Measurements from ENCODE around the gene SHC3. TPM values are rescaled to one million over a fixed set of nuclear protein-coding genes. Genes with fewer than 3 reads are reported as not detected.

Gene SHC3
- polyA plus RNA-seq, 3 donors, result not detected

DNA sequence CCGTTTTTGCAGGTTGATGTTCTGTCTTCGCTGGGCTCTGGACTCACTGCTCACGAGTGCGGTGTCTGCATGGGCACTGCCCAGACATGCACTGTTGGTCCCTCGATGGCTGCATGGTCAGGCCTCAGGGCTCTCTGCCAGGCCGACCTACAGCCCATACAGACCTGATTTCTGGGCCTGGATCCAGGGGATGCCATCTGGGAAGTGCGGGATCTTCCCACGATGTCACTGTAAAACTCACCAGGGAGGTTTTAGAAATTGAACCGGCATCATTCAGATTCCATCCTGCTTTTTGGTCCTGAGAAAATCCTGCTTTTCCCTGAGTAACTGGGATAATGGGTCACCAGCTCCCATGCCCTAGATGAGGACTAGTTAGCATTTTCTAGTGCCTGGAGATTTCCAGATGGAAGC, 178.2 kb downstream of the SHC3 start:
- no peaks in the 10 kb centered on the region for H3K27me3 ChIP-seq (ENCODE audit: control insufficient read depth in 2 of 2, insufficient read depth in 2 of 2, low read length in 2 of 2)
- Mint-ChIP-seq H3K27ac (peak overlapping the region in 2 of 7 donors; percentile 42 to 74), H3K9me3 (no peaks in the 10 kb centered on the region), H3K27me3 (ENCODE audit: low read depth in 3 of 3) (peaks cover 0 to 5% (median 0%) of the 10 kb centered on the region in 3 donors), H3K4me3 (no peak overlapping the region), H3K36me3 (peaks cover 83 to 85% of the 10 kb centered on the region in 2 donors), H3K4me1 (peaks cover 43% of the 10 kb centered on the region)
- H3K36me3 ChIP-seq (replicated peaks in 1 of 2; ENCODE audit: control insufficient read depth in 1 of 2, insufficient read depth in 2 of 2, low read length in 2 of 2), result peaks cover 73 to 89% of the 10 kb centered on the region in 2 donors
- intact Hi-C loops (cut with micrococcal nuclease), result loop anchor here (2.0 to 10.0 kb wide), 4 partner anchors 273 to 408 kb away; no protein-coding TSS in a partner anchor
- WGBS (ENCODE audit: insufficient coverage), result 94% methylated on average over 8 of the region's 9 CpGs
- no peak overlapping the region for H3K4me3 ChIP-seq (replicated peaks in 1 of 3; ENCODE audit: low read depth in 2 of 3, low read length in 3 of 3)
- H3K9ac ChIP-seq (ENCODE audit: insufficient read depth, low read length, poor library complexity, severe bottlenecking), result no peak overlapping the region
- TF ChIP-seq, protein P1, sequence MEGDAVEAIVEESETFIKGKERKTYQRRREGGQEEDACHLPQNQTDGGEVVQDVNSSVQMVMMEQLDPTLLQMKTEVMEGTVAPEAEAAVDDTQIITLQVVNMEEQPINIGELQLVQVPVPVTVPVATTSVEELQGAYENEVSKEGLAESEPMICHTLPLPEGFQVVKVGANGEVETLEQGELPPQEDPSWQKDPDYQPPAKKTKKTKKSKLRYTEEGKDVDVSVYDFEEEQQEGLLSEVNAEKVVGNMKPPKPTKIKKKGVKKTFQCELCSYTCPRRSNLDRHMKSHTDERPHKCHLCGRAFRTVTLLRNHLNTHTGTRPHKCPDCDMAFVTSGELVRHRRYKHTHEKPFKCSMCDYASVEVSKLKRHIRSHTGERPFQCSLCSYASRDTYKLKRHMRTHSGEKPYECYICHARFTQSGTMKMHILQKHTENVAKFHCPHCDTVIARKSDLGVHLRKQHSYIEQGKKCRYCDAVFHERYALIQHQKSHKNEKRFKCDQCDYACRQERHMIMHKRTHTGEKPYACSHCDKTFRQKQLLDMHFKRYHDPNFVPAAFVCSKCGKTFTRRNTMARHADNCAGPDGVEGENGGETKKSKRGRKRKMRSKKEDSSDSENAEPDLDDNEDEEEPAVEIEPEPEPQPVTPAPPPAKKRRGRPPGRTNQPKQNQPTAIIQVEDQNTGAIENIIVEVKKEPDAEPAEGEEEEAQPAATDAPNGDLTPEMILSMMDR (IDR thresholded peaks at IDR 0.05), result no peak
- peaks cover 24 to 40% of the 10 kb centered on the region in 2 donors for H3K4me1 ChIP-seq (ENCODE audit: control insufficient read depth in 1 of 2, insufficient read depth in 2 of 2, low read length in 2 of 2)
- H3K4me2 ChIP-seq (replicated peaks; ENCODE audit: extremely low read depth, low read length, poor library complexity, severe bottlenecking), result no peak overlapping the region
- no peak overlapping the region for H2AFZ ChIP-seq (ENCODE audit: insufficient read depth, low read depth, low read length, poor library complexity, severe bottlenecking)
- H3K9me3 ChIP-seq (replicated peaks in 1 of 2; ENCODE audit: control insufficient read depth in 1 of 2, insufficient read depth in 1 of 2, low read length in 2 of 2), result no peaks in the 10 kb centered on the region
- peaks cover 30% of the 10 kb centered on the region for H3K79me2 ChIP-seq (ENCODE audit: insufficient read depth, low read length)
- DNase-seq, result no peak
- no peak overlapping the region for H3K27ac ChIP-seq (ENCODE audit: low read depth in 1 of 2, low read length in 2 of 2)
- peaks cover 98% of the 10 kb centered on the region for H4K20me1 ChIP-seq (ENCODE audit: insufficient read depth, low read length)

DNA sequence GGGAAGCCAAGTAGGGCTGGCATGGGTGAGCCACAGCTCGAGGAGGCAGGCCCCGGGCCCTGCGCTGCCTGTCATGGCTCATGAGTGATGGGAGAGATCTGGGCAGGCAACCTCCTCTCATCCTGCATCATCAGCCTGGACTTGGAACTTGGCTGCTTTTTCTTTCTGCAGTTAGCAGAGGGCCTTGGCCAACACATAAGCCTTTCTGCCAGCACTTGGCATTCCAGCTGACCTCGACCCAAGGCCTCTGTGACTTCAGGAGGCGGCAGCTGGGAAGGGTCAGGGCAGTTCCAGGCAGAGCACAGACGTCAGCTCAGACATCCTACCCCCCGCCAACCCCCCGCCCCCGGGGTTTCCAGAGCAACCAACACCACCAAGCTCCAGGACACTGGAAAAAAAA, 179.7 kb downstream of the SHC3 start:
- no peak overlapping the region for H3K9ac ChIP-seq (ENCODE audit: insufficient read depth, low read length, poor library complexity, severe bottlenecking)
- Mint-ChIP-seq H3K9me3 (no peaks in the 10 kb centered on the region), H3K27ac (peak overlapping the region in 2 of 7 donors; percentile 12 to 84), H3K27me3 (ENCODE audit: low read depth in 3 of 3) (peaks cover 0 to 5% (median 0%) of the 10 kb centered on the region in 3 donors), H3K4me1 (peaks cover 56% of the 10 kb centered on the region), H3K36me3 (peaks cover 88 to 89% of the 10 kb centered on the region in 2 donors), H3K4me3 (no peak overlapping the region)
- no peaks in the 10 kb centered on the region for H3K9me3 ChIP-seq (replicated peaks in 1 of 2; ENCODE audit: control insufficient read depth in 1 of 2, insufficient read depth in 1 of 2, low read length in 2 of 2)
- no peak for DNase-seq
- no peak overlapping the region for H3K4me3 ChIP-seq (replicated peaks in 1 of 3; ENCODE audit: low read depth in 2 of 3, low read length in 3 of 3)
- H3K79me2 ChIP-seq (ENCODE audit: insufficient read depth, low read length), result peaks cover 45% of the 10 kb centered on the region
- TF ChIP-seq, protein P1 (IDR thresholded peaks at IDR 0.05), result no peak
- no peak overlapping the region for H3K27ac ChIP-seq (ENCODE audit: low read depth in 1 of 2, low read length in 2 of 2)
- intact Hi-C loops (cut with micrococcal nuclease), result no loop called here
- no peaks in the 10 kb centered on the region for H3K27me3 ChIP-seq (ENCODE audit: control insufficient read depth in 2 of 2, insufficient read depth in 2 of 2, low read length in 2 of 2)
- H3K36me3 ChIP-seq (replicated peaks in 1 of 2; ENCODE audit: control insufficient read depth in 1 of 2, insufficient read depth in 2 of 2, low read length in 2 of 2), result peaks cover 72 to 89% of the 10 kb centered on the region in 2 donors
- H4K20me1 ChIP-seq (ENCODE audit: insufficient read depth, low read length), result peaks cover 98% of the 10 kb centered on the region
- peaks cover 33 to 50% of the 10 kb centered on the region in 2 donors for H3K4me1 ChIP-seq (ENCODE audit: control insufficient read depth in 1 of 2, insufficient read depth in 2 of 2, low read length in 2 of 2)
- H3K4me2 ChIP-seq (replicated peaks; ENCODE audit: extremely low read depth, low read length, poor library complexity, severe bottlenecking), result no peak overlapping the region
- no peak overlapping the region for H2AFZ ChIP-seq (ENCODE audit: insufficient read depth, low read depth, low read length, poor library complexity, severe bottlenecking)
- WGBS (ENCODE audit: insufficient coverage), result 96% methylated on average over 5 of the region's 9 CpGs
